ENCODE data around the gene TSPO.

TSPO gene

GRCh38 chr22:43187171-43188099, 36.1 kb downstream of the TSPO start:
- Mint-ChIP-seq H3K4me3 (peak overlapping the region; percentile 80), H3K9me3 (peaks cover 5% of the 10 kb centered on the region), H3K27me3 (ENCODE audit: low read depth) (peaks cover 10% of the 10 kb centered on the region), H3K4me1 (ENCODE audit: low read depth) (peaks cover 25% of the 10 kb centered on the region), H3K36me3 (ENCODE audit: low read depth) (peaks cover 7% of the 10 kb centered on the region), H3K27ac (peak overlapping the region; percentile 93)

GRCh38 chr22:43188829-43189545, 37.6 kb downstream of the TSPO start:
- peak overlapping the region; percentile 50 for H3K4me3 Mint-ChIP-seq
- H3K4me1 Mint-ChIP-seq (ENCODE audit: low read depth), result peaks cover 19% of the 10 kb centered on the region
- peaks cover 5% of the 10 kb centered on the region for H3K9me3 Mint-ChIP-seq
- peaks cover 10% of the 10 kb centered on the region for H3K27me3 Mint-ChIP-seq (ENCODE audit: low read depth)
- H3K27ac Mint-ChIP-seq, result peak overlapping the region; percentile 84
- H3K36me3 Mint-ChIP-seq (ENCODE audit: low read depth), result peaks cover 7% of the 10 kb centered on the region

GRCh38 chr22:43191831-43192230, 40.5 kb downstream of the TSPO start:
- H3K36me3 Mint-ChIP-seq (ENCODE audit: low read depth), result peaks cover 5% of the 10 kb centered on the region
- no peak overlapping the region for H3K4me3 Mint-ChIP-seq
- peaks cover 8% of the 10 kb centered on the region for H3K4me1 Mint-ChIP-seq (ENCODE audit: low read depth)
- no peak overlapping the region for H3K27ac Mint-ChIP-seq
- H3K27me3 Mint-ChIP-seq (ENCODE audit: low read depth), result peaks cover 23% of the 10 kb centered on the region
- peaks cover 5% of the 10 kb centered on the region for H3K9me3 Mint-ChIP-seq

- Mint-ChIP-seq H3K27me3 (ENCODE audit: low read depth) (peaks cover 13% of the 10 kb centered on the region), H3K27ac (no peak overlapping the region), H3K36me3 (ENCODE audit: low read depth) (no peaks in the 10 kb centered on the region), H3K9me3 (no peaks in the 10 kb centered on the region), H3K4me3 (no peak overlapping the region), H3K4me1 (ENCODE audit: low read depth) (no peaks in the 10 kb centered on the region)
Measured at GRCh38 chr22:43197271-43197941, 46.0 kb downstream of the TSPO start.

GRCh38 chr22:43198126-43198525, 46.8 kb downstream of the TSPO start:
- Mint-ChIP-seq H3K27ac (no peak overlapping the region), H3K4me3 (no peak overlapping the region)

GRCh38 chr22:43198936-43199335, 47.6 kb downstream of the TSPO start:
- Mint-ChIP-seq H3K36me3 (ENCODE audit: low read depth) (no peaks in the 10 kb centered on the region), H3K4me1 (ENCODE audit: low read depth) (no peaks in the 10 kb centered on the region), H3K27ac (no peak overlapping the region), H3K9me3 (no peaks in the 10 kb centered on the region), H3K27me3 (ENCODE audit: low read depth) (peaks cover 13% of the 10 kb centered on the region), H3K4me3 (no peak overlapping the region)

More at GRCh38 chr22:43198126-43198525, 46.8 kb downstream of the TSPO start:
- peaks cover 13% of the 10 kb centered on the region for H3K27me3 Mint-ChIP-seq (ENCODE audit: low read depth)
- H3K9me3 Mint-ChIP-seq, result no peaks in the 10 kb centered on the region
- no peaks in the 10 kb centered on the region for H3K4me1 Mint-ChIP-seq (ENCODE audit: low read depth)
- no peaks in the 10 kb centered on the region for H3K36me3 Mint-ChIP-seq (ENCODE audit: low read depth)

- Mint-ChIP-seq H3K4me3 (no peak overlapping the region), H3K9me3 (no peaks in the 10 kb centered on the region), H3K36me3 (ENCODE audit: low read depth) (no peaks in the 10 kb centered on the region), H3K4me1 (ENCODE audit: low read depth) (no peaks in the 10 kb centered on the region), H3K27me3 (ENCODE audit: low read depth) (peaks cover 8% of the 10 kb centered on the region), H3K27ac (no peak overlapping the region)
Measured at GRCh38 chr22:43199541-43199940, 48.2 kb downstream of the TSPO start.

- no peaks in the 10 kb centered on the region for H3K36me3 Mint-ChIP-seq (ENCODE audit: low read depth)
- peaks cover 3% of the 10 kb centered on the region for H3K27me3 Mint-ChIP-seq (ENCODE audit: low read depth)
- no peak overlapping the region for H3K27ac Mint-ChIP-seq
- no peaks in the 10 kb centered on the region for H3K9me3 Mint-ChIP-seq
- H3K4me3 Mint-ChIP-seq, result no peak overlapping the region
- H3K4me1 Mint-ChIP-seq (ENCODE audit: low read depth), result no peaks in the 10 kb centered on the region
Measured at GRCh38 chr22:43200031-43200430, 48.7 kb downstream of the TSPO start.

GRCh38 chr22:43200555-43200954, 49.2 kb downstream of the TSPO start:
- no peak overlapping the region for H3K27ac Mint-ChIP-seq

GRCh38 chr22:43201486-43202219, 50.3 kb downstream of the TSPO start:
- no peak overlapping the region for H3K4me3 Mint-ChIP-seq
- H3K36me3 Mint-ChIP-seq (ENCODE audit: low read depth), result no peaks in the 10 kb centered on the region
- H3K27me3 Mint-ChIP-seq (ENCODE audit: low read depth), result no peaks in the 10 kb centered on the region
- no peak overlapping the region for H3K27ac Mint-ChIP-seq
- no peaks in the 10 kb centered on the region for H3K4me1 Mint-ChIP-seq (ENCODE audit: low read depth)
- H3K9me3 Mint-ChIP-seq, result no peaks in the 10 kb centered on the region

More at GRCh38 chr22:43200555-43200954, 49.2 kb downstream of the TSPO start:
- peaks cover 2% of the 10 kb centered on the region for H3K27me3 Mint-ChIP-seq (ENCODE audit: low read depth)
- no peaks in the 10 kb centered on the region for H3K9me3 Mint-ChIP-seq
- H3K4me1 Mint-ChIP-seq (ENCODE audit: low read depth), result no peaks in the 10 kb centered on the region
- no peaks in the 10 kb centered on the region for H3K36me3 Mint-ChIP-seq (ENCODE audit: low read depth)
- no peak overlapping the region for H3K4me3 Mint-ChIP-seq

- H3K4me3 Mint-ChIP-seq, result no peak overlapping the region
- H3K4me1 Mint-ChIP-seq (ENCODE audit: low read depth), result no peaks in the 10 kb centered on the region
- peak overlapping the region; percentile 2 for H3K27ac Mint-ChIP-seq
- H3K9me3 Mint-ChIP-seq, result no peaks in the 10 kb centered on the region
- H3K27me3 Mint-ChIP-seq (ENCODE audit: low read depth), result no peaks in the 10 kb centered on the region
- H3K36me3 Mint-ChIP-seq (ENCODE audit: low read depth), result no peaks in the 10 kb centered on the region
Measured at GRCh38 chr22:43202326-43202725, 51.0 kb downstream of the TSPO start.

- no peaks in the 10 kb centered on the region for H3K36me3 Mint-ChIP-seq (ENCODE audit: low read depth)
- peak overlapping the region; percentile 2 for H3K27ac Mint-ChIP-seq
- no peaks in the 10 kb centered on the region for H3K27me3 Mint-ChIP-seq (ENCODE audit: low read depth)
- no peaks in the 10 kb centered on the region for H3K9me3 Mint-ChIP-seq
- H3K4me3 Mint-ChIP-seq, result no peak overlapping the region
- no peaks in the 10 kb centered on the region for H3K4me1 Mint-ChIP-seq (ENCODE audit: low read depth)
Measured at GRCh38 chr22:43202756-43203410, 51.5 kb downstream of the TSPO start.

GRCh38 chr22:43203471-43203981, 52.2 kb downstream of the TSPO start:
- Mint-ChIP-seq H3K4me3 (no peak overlapping the region), H3K4me1 (ENCODE audit: low read depth) (no peaks in the 10 kb centered on the region), H3K27ac (no peak overlapping the region), H3K27me3 (ENCODE audit: low read depth) (no peaks in the 10 kb centered on the region), H3K9me3 (no peaks in the 10 kb centered on the region), H3K36me3 (ENCODE audit: low read depth) (no peaks in the 10 kb centered on the region)

Measured in T-helper 1 cell treated with Interleukin-12 subunit alpha and Interleukin-12 subunit beta and Interleukin-4 antibody, amounts not matched to agents 30 μg/mL and 1 μg/mL, for 36 hours (primary cell).